Pancreas (tissue), 10 donors: ENCODE data around the gene EBF3. TPM values are rescaled to one million over a fixed set of nuclear protein-coding genes. Genes with fewer than 3 reads are reported as not detected.

ENCODE experiments used
- ATAC-seq, 4 donors: fragments of 200-7000 bp; cut with Tn5 transposase; one replicate each; pipeline versions ENCODE4 v1.8.0 to v1.9.1; 2020; ENCODE audit warnings: mild to moderate bottlenecking in 4 of 4, moderate library complexity in 4 of 4
- DNase-seq, 6 donors: peaks; one replicate each; pipeline ENCODE4 v3.0.0-alpha.2; 2020
- FAIRE-seq: peaks from 2 replicates; lab custom pipeline; 2012; peaks lifted over from hg19 to GRCh38; lab: Jason Lieb, UNC
- H3K27ac ChIP-seq, 4 donors: fragments of 200-600 bp; sonication (generic); 1 replicate in 3 of 4; 2 replicates in 1 of 4; pipeline versions ENCODE4 v1.5.0 to v1.8.0; 2020
- H3K27me3 ChIP-seq, 4 donors: fragments of 200-600 bp; one replicate each; pipeline ENCODE4 v1.8.0; 2021
- H3K36me3 ChIP-seq, 3 donors: fragments of 200-600 bp; sonication (generic) in 1 of 3; one replicate each; pipeline versions ENCODE4 v1.5.0 to v1.8.0; 2020 to 2021
- H3K4me1 ChIP-seq, 3 donors: fragments of 200-600 bp; one replicate each; pipeline ENCODE4 v1.8.0; 2021
- H3K4me3 ChIP-seq, 4 donors: fragments of 200-600 bp; sonication (generic) in 2 of 4; one replicate each; pipeline versions ENCODE4 v1.5.0 to v1.8.0; 2020 to 2021
- H3K9me3 ChIP-seq, 4 donors: fragments of 200-600 bp; one replicate each; pipeline ENCODE4 v1.8.0; 2021
- CTCF ChIP-seq, 4 donors: fragments of 200-600 bp; sonication (generic) in 3 of 4; IDR thresholded peaks; one replicate each; pipeline versions ENCODE4 v1.5.0 to v1.8.0; 2021; ENCODE audit warnings: antibody characterized with exemption in 4 of 4
- WGBS, 2 donors: extraction: QIAGEN DNeasy Blood & Tissue Kit; methylation state at CpG; one replicate each; pipeline ENCODE4 v1.1.7; 2013; 5-methylcytosine and 5-hydroxymethylcytosine counted together
- intact Hi-C, 3 donors: fragments of 100-400 bp; cut with DNase I; formaldehyde crosslinking; loops; one replicate each; pipeline versions ENCODE4 v1.11.1 to v1.14.2; 2022
- polyA plus RNA-seq, 2 donors: library from polyadenylated mRNA; stranded (reverse); fragments of 200-250 nt; gene quantifications; one replicate each; pipeline ENCODE4 v1.2.3, GENCODE V29; 2013
- total RNA-seq, 6 donors: library from RNA; stranded (reverse); fragmentation: NEBNext Ultra II Directional in 4 of 6; extraction: Animal tissue kit (Norgen Biotek cat#: 25700) in 4 of 6; gene quantifications; one replicate each; pipeline versions ENCODE4 v1.2.1 to v1.2.4, GENCODE V29; 2021 to 2023
- donor health status: healthy with polysubstance abuse.
- donor health status: DM: no; HTN: no; CAD: no; lungs with moderate emphysema.
- donor health status: DM: no; HTN: no; CAD: no.
- donor health status: control.
- donor health status: control.
- donor health status: Bipolar disorder and iron deficiency.
- donor health status: DM: yes; HTN: yes; CAD: no.
- donor health status: DM: no; HTN: no; CAD: no.
- donor health status: DM: no; HTN: no; CAD: no.
- donor health status: DM: yes; HTN: yes; CAD: no.

The EBF3 gene
- total and polyA plus RNA-seq, 8 donors: 0.47 to 1.5 (median 1.1) TPM

- TF ChIP-seq CTCF (IDR thresholded peaks at IDR 0.05): no peak
- FAIRE-seq: no peak
- Histone ChIP-seq H3K27me3 (peaks cover 0 to 22% (median 5%) of the 10 kb centered on the region in 4 donors), H3K4me1 (no peaks in the 10 kb centered on the region), H3K9me3 (no peaks in the 10 kb centered on the region), H3K27ac (peak overlapping the region in 2 of 4 donors; percentile 6 to 41), H3K4me3 (no peak overlapping the region), H3K36me3 (no peaks in the 10 kb centered on the region)
- no peak for DNase-seq
- WGBS, 2 donors: 55 to 63% methylated on average over 8 of the region's 8 CpGs
- ATAC-seq: no peak
- intact Hi-C loops: no loop called here
Observed at GRCh38 chr10:129945526-129945925, 18.5 kb downstream of the EBF3 start.

GRCh38 chr10:129945064-129945463 lies 19.0 kb downstream of the EBF3 start:
- 57 to 73% methylated on average over 6 of the region's 6 CpGs for WGBS, 2 donors
- FAIRE-seq: no peak
- DNase-seq: no peak
- no peaks in the 10 kb centered on the region for H3K9me3 ChIP-seq
- no peaks in the 10 kb centered on the region for H3K36me3 ChIP-seq
- no peak for TF ChIP-seq CTCF (IDR thresholded peaks at IDR 0.05)
- peak overlapping the region in 2 of 4 donors; percentile 6 to 41 for H3K27ac ChIP-seq
- no peak for ATAC-seq
- intact Hi-C loops: no loop called here
- H3K4me1 ChIP-seq: no peaks in the 10 kb centered on the region
- no peak overlapping the region for H3K4me3 ChIP-seq
- peaks cover 0 to 22% (median 5%) of the 10 kb centered on the region in 4 donors for H3K27me3 ChIP-seq

- H3K4me3 ChIP-seq: no peak overlapping the region
- FAIRE-seq (no peak), ATAC-seq (no peak), DNase-seq (no peak)
- WGBS, 2 donors: 79 to 90% methylated on average over 8 of the region's 8 CpGs
- no peak overlapping the region for H3K27ac ChIP-seq
- peaks cover 0 to 22% (median 5%) of the 10 kb centered on the region in 4 donors for H3K27me3 ChIP-seq
- H3K36me3 ChIP-seq: no peaks in the 10 kb centered on the region
- intact Hi-C loops: no loop called here
- no peaks in the 10 kb centered on the region for H3K4me1 ChIP-seq
- TF ChIP-seq CTCF (IDR thresholded peaks at IDR 0.05): no peak
- H3K9me3 ChIP-seq: no peaks in the 10 kb centered on the region
Observed at GRCh38 chr10:129944456-129944855, 19.6 kb downstream of the EBF3 start.

GRCh38 chr10:129942936-129943715 lies 20.9 kb downstream of the EBF3 start:
- Histone ChIP-seq H3K27ac (no peak overlapping the region), H3K4me3 (no peak overlapping the region), H3K4me1 (no peaks in the 10 kb centered on the region), H3K27me3 (peaks cover 0 to 22% (median 5%) of the 10 kb centered on the region in 4 donors), H3K9me3 (no peaks in the 10 kb centered on the region), H3K36me3 (no peaks in the 10 kb centered on the region)
- ATAC-seq: no peak
- no peak for TF ChIP-seq CTCF (IDR thresholded peaks at IDR 0.05)
- WGBS, 2 donors: 67 to 71% methylated on average over 12 of the region's 12 CpGs
- no peak for FAIRE-seq
- intact Hi-C loops: no loop called here
- DNase-seq: no peak

GRCh38 chr10:129942391-129942790 lies 21.7 kb downstream of the EBF3 start:
- WGBS, 2 donors: 78 to 87% methylated on average over 9 of the region's 9 CpGs
- Histone ChIP-seq H3K36me3 (no peaks in the 10 kb centered on the region), H3K27ac (no peak overlapping the region), H3K9me3 (no peaks in the 10 kb centered on the region), H3K4me3 (no peak overlapping the region), H3K27me3 (peaks cover 0 to 22% (median 5%) of the 10 kb centered on the region in 4 donors), H3K4me1 (no peaks in the 10 kb centered on the region)
- intact Hi-C loops: no loop called here
- no peak for TF ChIP-seq CTCF (IDR thresholded peaks at IDR 0.05)
- DNase-seq (no peak), FAIRE-seq (no peak), ATAC-seq (no peak)
